Adrenal gland (tissue), 5 donors: ENCODE results near the gene STAMBPL1.

ENCODE experiments used
- CTCF ChIP-seq, 6 experiments: fragments of 450-650 bp in 4 of 6; fragments of 200-600 bp in 2 of 6; sonication (generic) in 1 of 6; IDR thresholded peaks; 1 replicate in 5 of 6; 2 replicates in 1 of 6; pipeline versions ENCODE4 v1.5.1 to v1.8.0; 2016 to 2021; ENCODE audit warnings: antibody characterized with exemption in 6 of 6, mild to moderate bottlenecking in 2 of 6, moderate library complexity in 1 of 6
- POLR2A ChIP-seq, 2 donors: fragments of 450-650 bp; IDR thresholded peaks; one replicate each; pipeline ENCODE4 v1.6.1; 2017; ENCODE audit warnings: antibody characterized with exemption in 2 of 2, mild to moderate bottlenecking in 2 of 2, moderate library complexity in 1 of 2
- donor health status: DM: no; HTN: no; CAD: no.

DNA sequence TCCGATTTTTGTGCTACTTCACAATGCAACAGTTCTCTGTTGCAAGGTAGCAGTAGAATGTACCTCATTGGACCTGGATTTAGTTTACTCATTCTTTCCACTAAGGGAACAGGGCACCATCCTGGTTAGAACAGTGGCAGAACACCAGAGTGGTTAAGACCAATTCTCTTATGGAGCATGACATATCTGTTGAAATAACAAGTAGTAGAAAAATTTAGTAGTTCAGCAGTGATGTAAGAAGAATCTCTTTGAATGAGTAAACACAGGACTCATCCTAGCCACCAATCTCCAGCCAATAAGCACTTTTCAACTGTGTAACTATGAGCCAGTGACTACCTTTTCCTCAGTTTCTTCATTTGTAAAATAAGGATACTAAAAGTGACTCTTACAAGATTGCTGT is 30.8 kb upstream of the STAMBPL1 start:
- TF ChIP-seq CTCF (IDR thresholded peaks at IDR 0.05) (no peak), POLR2A (IDR thresholded peaks at IDR 0.05) (no peak)
